GM23338 (cell line): ENCODE measurements around the gene TAMM41. TPM values are rescaled to one million over a fixed set of nuclear protein-coding genes. Genes with fewer than 3 reads are reported as not detected.

Experiments used
- ATAC-seq: fragments of 200-7000 bp; cut with Tn5 transposase; 3 replicates; pipeline ENCODE4 v1.9.1; 2020
- DNase-seq: peaks from one replicate; pipeline ENCODE4 v3.0.0-alpha.2; 2015; ENCODE audit warnings: low spot score
- H2AFZ ChIP-seq: fragments of 200-600 bp; sonication (generic); 2 replicates; pipeline ENCODE4 v1.8.0; 2016; ENCODE audit warnings: antibody characterized with exemption, mild to moderate bottlenecking, moderate library complexity
- H3F3A ChIP-seq: fragments of 200-600 bp; sonication (generic); replicated peaks from 2 replicates; pipeline ENCODE4 v1.8.0; 2017; ENCODE audit warnings: antibody characterized with exemption, mixed run types, low read depth
- H3K27ac ChIP-seq: fragments of 200-600 bp; sonication (generic); 2 replicates; pipeline ENCODE4 v1.6.1; 2016; ENCODE audit warnings: low read depth
- H3K27me3 ChIP-seq: fragments of 200-600 bp; sonication (generic); 2 replicates; pipeline ENCODE4 v1.8.0; 2016; ENCODE audit warnings: mild to moderate bottlenecking, mixed run types, moderate library complexity; ENCODE audit not compliant: insufficient read depth
- H3K36me3 ChIP-seq: fragments of 200-600 bp; sonication (generic); 2 replicates; pipeline ENCODE4 v1.8.0; 2016; ENCODE audit warnings: mild to moderate bottlenecking; ENCODE audit not compliant: insufficient read depth
- H3K4me1 ChIP-seq: fragments of 200-600 bp; sonication (generic); 2 replicates; pipeline ENCODE4 v1.8.0; 2016; ENCODE audit warnings: mild to moderate bottlenecking, moderate library complexity; ENCODE audit not compliant: insufficient read depth
- H3K4me2 ChIP-seq: fragments of 200-600 bp; sonication (generic); 2 replicates; pipeline ENCODE4 v1.7.1; 2017; ENCODE audit warnings: mixed run types
- H3K4me3 ChIP-seq: fragments of 200-600 bp; sonication (generic); 2 replicates; pipeline ENCODE4 v1.6.1; 2016; ENCODE audit warnings: mixed run types
- H3K79me2 ChIP-seq: fragments of 200-600 bp; sonication (generic); replicated peaks from 2 replicates; pipeline ENCODE4 v1.8.0; 2017; ENCODE audit warnings: mild to moderate bottlenecking; ENCODE audit not compliant: insufficient read depth
- H3K9me2 ChIP-seq: fragments of 200-600 bp; sonication (generic); 2 replicates; pipeline ENCODE4 v1.8.0; 2017; ENCODE audit not compliant: insufficient read depth
- H4K20me1 ChIP-seq: fragments of 200-600 bp; sonication (generic); replicated peaks from 2 replicates; pipeline ENCODE4 v1.8.0; 2017; ENCODE audit warnings: mild to moderate bottlenecking; ENCODE audit not compliant: insufficient read depth
- H3K27ac Mint-ChIP-seq: 2 replicates; pipeline ENCODE4 v1.8.0; 2020; ENCODE audit warnings: inconsistent platforms, mild to moderate bottlenecking, moderate library complexity, mixed read lengths
- H3K27me3 Mint-ChIP-seq: 3 replicates; pipeline ENCODE4 v1.8.0; 2022; ENCODE audit warnings: low read depth, mild to moderate bottlenecking, moderate library complexity, mixed read lengths, inconsistent platforms; ENCODE audit not compliant: insufficient read depth, poor library complexity
- H3K36me3 Mint-ChIP-seq: 3 replicates; pipeline ENCODE4 v1.8.0; 2021; ENCODE audit warnings: low read depth, mild to moderate bottlenecking, inconsistent platforms, moderate library complexity, mixed read lengths
- H3K4me1 Mint-ChIP-seq: 3 replicates; pipeline ENCODE4 v1.8.0; 2020; ENCODE audit warnings: mild to moderate bottlenecking, inconsistent platforms, mixed read lengths
- H3K4me3 Mint-ChIP-seq: 3 replicates; pipeline ENCODE4 v1.8.0; 2021; ENCODE audit warnings: moderate library complexity, mild to moderate bottlenecking, inconsistent platforms, mixed read lengths
- H3K9me3 Mint-ChIP-seq: 3 replicates; pipeline ENCODE4 v1.8.0; 2020; ENCODE audit warnings: moderate library complexity, mild to moderate bottlenecking, inconsistent platforms, mixed read lengths
- CREB1 ChIP-seq: fragments of 250-450 bp; sonication (Bioruptor Pico); IDR thresholded peaks from 2 replicates; pipeline ENCODE4 v1.5.0; 2020; ENCODE audit warnings: low read depth, mild to moderate bottlenecking, moderate library complexity
- CTCF ChIP-seq, 2 experiments: fragments of 200-600 bp in 1 of 2; sonication (generic) in 1 of 2; conservative IDR thresholded peaks; 2 replicates each; pipeline versions ENCODE4 v1.5.1 to v1.6.1; 2016 to 2017; ENCODE audit warnings: antibody characterized with exemption in 2 of 2, low read depth in 2 of 2, mild to moderate bottlenecking in 2 of 2, moderate library complexity in 1 of 2
- ETS1 ChIP-seq: IDR thresholded peaks from 2 replicates; pipeline ENCODE4 v1.6.1; 2016; ENCODE audit warnings: antibody characterized with exemption
- EZH2 ChIP-seq: fragments of 200-600 bp; sonication (generic); IDR thresholded peaks from one replicate; pipeline ENCODE4 v1.8.0; 2017; ENCODE audit warnings: antibody characterized with exemption, mild to moderate bottlenecking, low read depth; ENCODE audit not compliant: unreplicated experiment
- EZH2phosphoT487 ChIP-seq: fragments of 200-600 bp; sonication (generic); IDR thresholded peaks from one replicate; pipeline ENCODE4 v1.8.1; 2018; ENCODE audit warnings: antibody characterized with exemption; ENCODE audit not compliant: unreplicated experiment
- JUNB ChIP-seq: IDR thresholded peaks from one replicate; pipeline ENCODE4 v1.6.1; 2016; ENCODE audit warnings: antibody characterized with exemption; ENCODE audit not compliant: unreplicated experiment
- NANOG ChIP-seq: IDR thresholded peaks from 2 replicates; pipeline ENCODE4 v1.6.1; 2016; ENCODE audit warnings: antibody characterized with exemption, borderline replicate concordance
- POLR2AphosphoS5 ChIP-seq: IDR thresholded peaks from 2 replicates; pipeline ENCODE4 v1.6.1; 2016; ENCODE audit warnings: antibody characterized with exemption, low read depth
- REST ChIP-seq: IDR thresholded peaks from one replicate; pipeline ENCODE4 v1.6.1; 2018; ENCODE audit warnings: antibody characterized with exemption; ENCODE audit not compliant: unreplicated experiment
- STAT1 ChIP-seq: IDR thresholded peaks from one replicate; pipeline ENCODE4 v1.6.1; 2016; ENCODE audit warnings: antibody characterized with exemption; ENCODE audit not compliant: unreplicated experiment
- ZNF114 ChIP-seq: fragments of 250-450 bp; sonication (Bioruptor Pico); IDR thresholded peaks from 2 replicates; pipeline ENCODE4 v1.5.0; 2020; ENCODE audit warnings: mild to moderate bottlenecking, moderate library complexity
- ZNF331 ChIP-seq: fragments of 250-450 bp; sonication (Bioruptor Pico); IDR thresholded peaks from 2 replicates; pipeline ENCODE4 v1.5.0; 2020; ENCODE audit warnings: low read depth, mild to moderate bottlenecking, moderate library complexity
- ZNF462 ChIP-seq: fragments of 250-450 bp; sonication (Bioruptor Pico); IDR thresholded peaks from 2 replicates; pipeline ENCODE4 v1.5.0; 2020; ENCODE audit warnings: mild to moderate bottlenecking, moderate library complexity
- polyA plus RNA-seq: library from polyadenylated mRNA; unstranded; fragments of >200 nt; fragmentation: Nextera tagmentation; extraction: Ambion mirVana; gene quantifications from 2 replicates; pipeline ENCODE4 v1.2.1, GENCODE V29; 2016
- total RNA-seq: library from RNA; depleted of rRNA; stranded (reverse); fragments of >200 nt; shearing (Covaris generic); gene quantifications from 2 replicates; pipeline ENCODE4 v1.2.3, GENCODE V29; 2014

The TAMM41 gene
- total and polyA plus RNA-seq, 2 experiments from 2014 or later: 8.9 to 19.2 TPM

GRCh38 chr3:11825301-11825700, 21.4 kb downstream of the TAMM41 start:
- no peak for ATAC-seq
- H3K9me3 Mint-ChIP-seq: no peaks in the 10 kb centered on the region
- Histone ChIP-seq H3K4me3 (no peak overlapping the region), H3K36me3 (peaks cover 13% of the 10 kb centered on the region; the same call in 1 of the 2 replicates), H3K4me1 (no peaks in the 10 kb centered on the region), H4K20me1 (no peaks in the 10 kb centered on the region; the same call in 1 of the 2 replicates), H2AFZ (no peak overlapping the region), H3F3A (no peaks in the 10 kb centered on the region), H3K9me2 (no peaks in the 10 kb centered on the region), H3K27ac (no peak overlapping the region), H3K79me2 (no peaks in the 10 kb centered on the region), H3K27me3 (no peaks in the 10 kb centered on the region), H3K4me2 (no peak overlapping the region)
- H3K4me3 Mint-ChIP-seq: no peak overlapping the region
- DNase-seq: no peak
- no peaks in the 10 kb centered on the region for H3K27me3 Mint-ChIP-seq
- TF ChIP-seq NANOG (no peak), ZNF331 (CRISPR knock-in tag) (no peak), REST (no peak), JUNB (no peak), STAT1 (no peak), EZH2 (no peak), POLR2AphosphoS5 (no peak), ZNF462 (CRISPR knock-in tag) (no peak), ZNF114 (CRISPR knock-in tag) (no peak), CREB1 (CRISPR knock-in tag) (no peak), ETS1 (no peak), CTCF (conservative IDR thresholded peaks at IDR 0.05; ENCODE audit: low read depth in 2 of 2) (no peak), EZH2phosphoT487 (no peak)
- H3K27ac Mint-ChIP-seq: no peak overlapping the region
- no peaks in the 10 kb centered on the region for H3K4me1 Mint-ChIP-seq
- peaks cover 58% of the 10 kb centered on the region for H3K36me3 Mint-ChIP-seq
